Stomach (tissue), 9 donors: ENCODE results near the gene ZNF775. TPM values are rescaled to one million over a fixed set of nuclear protein-coding genes. Genes with fewer than 3 reads are reported as not detected.
A peak's percentile ranks its signal among the peaks of the same experiment; 100 is the strongest.

Experiments
- DNase-seq, 2 donors: peaks; one replicate each; pipeline versions ENCODE4 v3.0.0 to v3.0.0-alpha.2; 2013 to 2019
- H3K27ac ChIP-seq, 5 donors: fragments of 200-600 bp in 4 of 5; sonication (generic) in 4 of 5; one replicate each; pipeline ENCODE4 v1.5.1; 2013 to 2019; ENCODE audit warnings: mild to moderate bottlenecking in 1 of 5, moderate library complexity in 1 of 5
- H3K27me3 ChIP-seq, 3 donors: fragments of 200-600 bp; sonication (generic); one replicate each; pipeline ENCODE4 v1.5.1; 2017 to 2019; ENCODE audit warnings: mixed run types in 1 of 3
- H3K36me3 ChIP-seq, 4 donors: fragments of 200-600 bp; sonication (generic); 1 replicate in 3 of 4; 2 replicates in 1 of 4; pipeline ENCODE4 v1.5.1; 2016 to 2019
- H3K4me1 ChIP-seq, 4 donors: fragments of 200-600 bp; sonication (generic); one replicate each; pipeline ENCODE4 v1.5.1; 2016 to 2019
- H3K4me3 ChIP-seq, 4 donors: fragments of 200-600 bp; sonication (generic) in 3 of 4; one replicate each; pipeline ENCODE4 v1.5.1; 2016 to 2019; ENCODE audit warnings: mild to moderate bottlenecking in 1 of 4
- H3K9me3 ChIP-seq, 4 donors: fragments of 200-600 bp; sonication (generic); one replicate each; pipeline ENCODE4 v1.5.1; 2016 to 2019
- CTCF ChIP-seq, 7 experiments: fragments of 450-650 bp in 4 of 7; fragments of 200-600 bp in 3 of 7; sonication (generic) in 3 of 7; IDR thresholded peaks; one replicate each; pipeline ENCODE4 v1.5.1; 2016 to 2019; ENCODE audit warnings: antibody characterized with exemption in 7 of 7, control low read depth in 2 of 7, mild to moderate bottlenecking in 1 of 7
- EP300 ChIP-seq: sonication (generic); formaldehyde crosslinking; IDR thresholded peaks from one replicate; pipeline ENCODE4 v1.6.1; 2017; ENCODE audit warnings: antibody characterized with exemption
- POLR2A ChIP-seq, 4 donors: fragments of 450-650 bp; IDR thresholded peaks; one replicate each; pipeline ENCODE4 v1.6.1; 2016; ENCODE audit warnings: antibody characterized with exemption in 4 of 4, control low read depth in 2 of 4, mild to moderate bottlenecking in 1 of 4, moderate library complexity in 1 of 4
- POLR2AphosphoS5 ChIP-seq, 3 donors: sonication (generic); formaldehyde crosslinking; IDR thresholded peaks; one replicate each; pipeline ENCODE4 v1.6.1; 2016; ENCODE audit warnings: antibody characterized with exemption in 3 of 3
- WGBS, 5 donors: extraction: QIAGEN DNeasy Blood & Tissue Kit in 3 of 5; methylation state at CpG; one replicate each; pipeline versions ENCODE4 v1.1.5 to v1.1.7; 2013 to 2018; 5-methylcytosine and 5-hydroxymethylcytosine counted together
- intact Hi-C: fragments of 100-400 bp; cut with DNase I; formaldehyde crosslinking; loops from one replicate; pipeline ENCODE4 v1.15.1; 2023; ENCODE audit warnings: low total_unique reads
- polyA plus RNA-seq, 3 donors: library from polyadenylated mRNA; stranded (reverse); fragments of 200-250 nt; gene quantifications; one replicate each; pipeline ENCODE4 v1.2.3, GENCODE V29; 2013
- total RNA-seq, 5 donors: library from RNA; depleted of rRNA; stranded (reverse); fragments of >200 nt; gene quantifications; one replicate each; pipeline versions ENCODE4 v1.1.0 to v1.2.3, GENCODE V29; 2014 to 2016
- donor health status: healthy with polysubstance abuse.
- donor health status: Bipolar disorder and iron deficiency.
- donor health status: healthy.

The ZNF775 gene
- total and polyA plus RNA-seq, 8 donors: 1.8 to 17.0 (median 2.5) TPM; not detected in 2

GRCh38 chr7:150341263-150342120 lies 37.6 kb upstream of the ZNF775 start, which contains the start of gene RARRES2:
Gene RARRES2 (minus strand): TSS chr7:150341629. CDS start chr7:150340609, 1,020 bp downstream.
- peak; percentile 51 to 84 for DNase-seq
- H3K27ac ChIP-seq: peak within 1 kb of the TSS; percentile 50 to 88 (median 86)
- H3K36me3 ChIP-seq: peaks cover 0 to 17% (median 14%) of the 10 kb centered on the region in 4 donors
- intact Hi-C loops: no loop called here
- H3K4me3 ChIP-seq: peak within 1 kb of the TSS; percentile 57 to 60 (median 58)
- TF ChIP-seq POLR2A (IDR thresholded peaks at IDR 0.05) (no peak), EP300 (no peak), CTCF (IDR thresholded peaks at IDR 0.05) (no peak), POLR2AphosphoS5 (IDR thresholded peaks at IDR 0.05) (peak in 1 of 3 donors; percentile 9)
- WGBS, 5 donors: 10 to 15% (median 12%) methylated on average over 39 to 49 of the region's 49 CpGs
- peaks cover 0 to 24% (median 13%) of the 10 kb centered on the region in 3 donors for H3K27me3 ChIP-seq
- peaks cover 0 to 7% (median 0%) of the 10 kb centered on the region in 4 donors for H3K9me3 ChIP-seq
- peaks cover 22 to 60% (median 48%) of the 10 kb centered on the region in 4 donors for H3K4me1 ChIP-seq

- H3K4me3 ChIP-seq: peak overlapping the region in 2 of 4 donors; percentile 57
These were observed 37.1 kb upstream of the ZNF775 start for GRCh38 chr7:150342121-150342408.

GRCh38 chr7:150343225-150343624 lies 35.9 kb upstream of the ZNF775 start:
- WGBS, 5 donors: 70 to 84% (median 81%) methylated on average over 2 of the region's 2 CpGs
- peaks cover 0 to 7% (median 0%) of the 10 kb centered on the region in 4 donors for H3K9me3 ChIP-seq
- H3K27ac ChIP-seq: no peak overlapping the region
- DNase-seq: no peak
- peaks cover 22 to 42% (median 39%) of the 10 kb centered on the region in 4 donors for H3K4me1 ChIP-seq
- H3K4me3 ChIP-seq: no peak overlapping the region
- intact Hi-C loops: no loop called here
- H3K36me3 ChIP-seq: peaks cover 0 to 3% (median 0%) of the 10 kb centered on the region in 4 donors
- H3K27me3 ChIP-seq: peaks cover 0 to 24% (median 13%) of the 10 kb centered on the region in 3 donors
- TF ChIP-seq POLR2A (IDR thresholded peaks at IDR 0.05): no peak
- no peak for TF ChIP-seq EP300
- TF ChIP-seq POLR2AphosphoS5 (IDR thresholded peaks at IDR 0.05): no peak
- no peak for TF ChIP-seq CTCF (IDR thresholded peaks at IDR 0.05)

More at GRCh38 chr7:150342121-150342408, 37.1 kb upstream of the ZNF775 start:
- DNase-seq: no peak
- H3K4me1 ChIP-seq: peaks cover 22 to 54% (median 45%) of the 10 kb centered on the region in 4 donors
- TF ChIP-seq POLR2AphosphoS5 (IDR thresholded peaks at IDR 0.05) (no peak), POLR2A (IDR thresholded peaks at IDR 0.05) (no peak), EP300 (no peak), CTCF (IDR thresholded peaks at IDR 0.05) (no peak)
- WGBS, 5 donors: 86 to 90% (median 89%) methylated on average over 9 of the region's 9 CpGs
- peaks cover 0 to 7% (median 0%) of the 10 kb centered on the region in 4 donors for H3K9me3 ChIP-seq
- peaks cover 0 to 24% (median 13%) of the 10 kb centered on the region in 3 donors for H3K27me3 ChIP-seq
- intact Hi-C loops: no loop called here
- H3K27ac ChIP-seq: peak overlapping the region in 4 of 5 donors; percentile 80 to 88 (median 86)
- H3K36me3 ChIP-seq: peaks cover 0 to 14% (median 10%) of the 10 kb centered on the region in 4 donors

GRCh38 chr7:150344299-150344698 lies 34.8 kb upstream of the ZNF775 start:
- Histone ChIP-seq H3K9me3 (peaks cover 0 to 7% (median 0%) of the 10 kb centered on the region in 4 donors), H3K27ac (no peak overlapping the region), H3K4me1 (peaks cover 20 to 32% (median 29%) of the 10 kb centered on the region in 4 donors), H3K36me3 (no peaks in the 10 kb centered on the region), H3K27me3 (peaks cover 0 to 24% (median 13%) of the 10 kb centered on the region in 3 donors), H3K4me3 (no peak overlapping the region)
- no peak for TF ChIP-seq POLR2A (IDR thresholded peaks at IDR 0.05)
- TF ChIP-seq EP300: no peak
- TF ChIP-seq CTCF (IDR thresholded peaks at IDR 0.05): no peak
- TF ChIP-seq POLR2AphosphoS5 (IDR thresholded peaks at IDR 0.05): no peak
- DNase-seq: no peak
- intact Hi-C loops: no loop called here
